Measurements from ENCODE around the gene APBA2.

DNA sequence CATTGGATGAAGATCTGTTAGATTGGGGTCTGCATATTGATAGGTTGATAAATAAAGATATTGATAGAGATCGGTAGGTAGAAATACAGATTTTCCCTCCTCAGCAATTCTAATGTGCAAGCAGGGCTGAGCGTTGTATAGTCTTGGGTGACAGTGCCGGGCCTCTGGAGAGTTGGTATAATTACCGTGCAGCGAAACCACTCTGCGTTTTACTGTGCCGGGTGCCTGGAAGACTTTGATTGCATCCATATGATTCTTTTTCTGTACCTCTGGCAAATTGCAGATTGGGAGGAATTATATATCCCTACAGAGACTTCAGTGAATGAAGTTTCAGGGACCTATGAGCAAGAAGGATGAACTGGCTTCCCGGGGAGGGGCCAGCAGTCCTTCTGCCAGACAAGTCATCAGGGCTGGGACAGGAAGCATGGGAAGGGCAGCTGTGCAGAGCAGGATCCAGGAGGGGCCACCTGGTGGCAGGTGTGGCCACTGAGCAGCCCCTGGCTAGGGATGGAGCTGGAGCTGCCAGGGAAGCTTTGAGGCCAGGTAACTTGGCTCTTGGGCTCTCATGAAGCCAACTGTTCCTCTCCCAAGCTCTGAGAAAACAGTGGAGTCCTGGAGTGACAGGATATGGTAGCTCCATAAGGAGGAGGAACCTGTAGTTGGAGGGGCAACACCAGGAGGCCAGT lies 132.5 kb downstream of the APBA2 start:
- TF ChIP-seq, protein P1, sequence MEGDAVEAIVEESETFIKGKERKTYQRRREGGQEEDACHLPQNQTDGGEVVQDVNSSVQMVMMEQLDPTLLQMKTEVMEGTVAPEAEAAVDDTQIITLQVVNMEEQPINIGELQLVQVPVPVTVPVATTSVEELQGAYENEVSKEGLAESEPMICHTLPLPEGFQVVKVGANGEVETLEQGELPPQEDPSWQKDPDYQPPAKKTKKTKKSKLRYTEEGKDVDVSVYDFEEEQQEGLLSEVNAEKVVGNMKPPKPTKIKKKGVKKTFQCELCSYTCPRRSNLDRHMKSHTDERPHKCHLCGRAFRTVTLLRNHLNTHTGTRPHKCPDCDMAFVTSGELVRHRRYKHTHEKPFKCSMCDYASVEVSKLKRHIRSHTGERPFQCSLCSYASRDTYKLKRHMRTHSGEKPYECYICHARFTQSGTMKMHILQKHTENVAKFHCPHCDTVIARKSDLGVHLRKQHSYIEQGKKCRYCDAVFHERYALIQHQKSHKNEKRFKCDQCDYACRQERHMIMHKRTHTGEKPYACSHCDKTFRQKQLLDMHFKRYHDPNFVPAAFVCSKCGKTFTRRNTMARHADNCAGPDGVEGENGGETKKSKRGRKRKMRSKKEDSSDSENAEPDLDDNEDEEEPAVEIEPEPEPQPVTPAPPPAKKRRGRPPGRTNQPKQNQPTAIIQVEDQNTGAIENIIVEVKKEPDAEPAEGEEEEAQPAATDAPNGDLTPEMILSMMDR (IDR thresholded peaks at IDR 0.05): no peak
- no peak for TF ChIP-seq POLR2A (IDR thresholded peaks at IDR 0.05; ENCODE audit: low read depth)
- no peak for TF ChIP-seq POLR2AphosphoS5 (IDR thresholded peaks at IDR 0.05)
- TF ChIP-seq EP300 (IDR thresholded peaks at IDR 0.05): no peak
